PC-3 (cell line): ENCODE data around the gene PRTN3. TPM values are rescaled to one million over a fixed set of nuclear protein-coding genes. Genes with fewer than 3 reads are reported as not detected.
A peak's percentile ranks its signal among the peaks of the same experiment; 100 is the strongest.

Experiments used
- ATAC-seq: fragments of 200-7000 bp; cut with Tn5 transposase; 2 replicates; pipeline ENCODE4 v1.9.1; 2020; ENCODE audit warnings: mild to moderate bottlenecking, moderate library complexity
- BruUV-seq: library from RNA; stranded (reverse); fragments of 400-500 nt; replicated peaks from 2 replicates; lab custom pipeline; 2021; lab: Mats Ljungman, UMichigan
- CTCF ChIA-PET: fragments of 300-600 bp; sonication (Branson Sonifier 250); formaldehyde crosslinking; loops from one replicate; lab custom pipeline; 2022; ENCODE audit warnings: antibody characterized with exemption; lab: Charles Lee
- POLR2A ChIA-PET: fragments of 300-600 bp; sonication (Branson Sonifier 250); formaldehyde crosslinking; loops from one replicate; lab custom pipeline; 2022; ENCODE audit warnings: antibody characterized with exemption; ENCODE audit not compliant: unreplicated experiment; lab: Charles Lee
- DNase-seq: peaks from one replicate; pipeline ENCODE4 v3.0.0-alpha.2; 2015
- H2AFZ ChIP-seq: fragments of 300-600 bp; sonication (generic); 2 replicates; pipeline ENCODE4 v1.6.0; 2016; ENCODE audit warnings: antibody characterized with exemption, low read length
- H3F3A ChIP-seq: fragments of 300-600 bp; sonication (generic); one replicate; pipeline ENCODE4 v1.6.0; 2017; ENCODE audit warnings: antibody characterized with exemption, low read length, control low read depth, mild to moderate bottlenecking; ENCODE audit not compliant: unreplicated experiment
- H3K27ac ChIP-seq: fragments of 300-600 bp; sonication (generic); 2 replicates; pipeline ENCODE4 v1.5.1; 2016; ENCODE audit warnings: mild to moderate bottlenecking, low read length
- H3K27me3 ChIP-seq: fragments of 300-600 bp; sonication (generic); 2 replicates; pipeline ENCODE4 v1.6.1; 2016; ENCODE audit warnings: low read length, mixed read lengths
- H3K36me3 ChIP-seq: fragments of 300-600 bp; sonication (generic); 2 replicates; pipeline ENCODE4 v1.6.1; 2016; ENCODE audit warnings: low read depth, mixed run types, low read length, mixed read lengths
- H3K4me1 ChIP-seq: fragments of 300-600 bp; sonication (generic); 2 replicates; pipeline ENCODE4 v1.5.1; 2016; ENCODE audit warnings: low read length; ENCODE audit not compliant: insufficient read depth
- H3K4me2 ChIP-seq: fragments of 300-600 bp; sonication (generic); 2 replicates; pipeline ENCODE4 v1.6.0; 2016; ENCODE audit warnings: low read length
- H3K4me3 ChIP-seq: fragments of 300-600 bp; sonication (generic); 2 replicates; pipeline ENCODE4 v1.5.1; 2016; ENCODE audit warnings: mild to moderate bottlenecking, low read length, mixed read lengths
- H3K79me2 ChIP-seq: fragments of 300-600 bp; sonication (generic); 2 replicates; pipeline ENCODE4 v1.6.1; 2017; ENCODE audit warnings: low read length, mixed read lengths
- H3K9ac ChIP-seq: fragments of 300-600 bp; sonication (generic); 2 replicates; pipeline ENCODE4 v1.6.0; 2016; ENCODE audit warnings: mild to moderate bottlenecking, low read length
- H3K9me2 ChIP-seq: fragments of 300-600 bp; sonication (generic); replicated peaks from 2 replicates; pipeline ENCODE4 v1.6.1; 2016; ENCODE audit warnings: mixed run types, low read length, mixed read lengths
- H3K9me3 ChIP-seq: fragments of 300-600 bp; sonication (generic); 2 replicates; pipeline ENCODE4 v1.6.1; 2016; ENCODE audit warnings: low read length, mixed read lengths
- H4K20me1 ChIP-seq: fragments of 300-600 bp; sonication (generic); 2 replicates; pipeline ENCODE4 v1.6.1; 2016; ENCODE audit warnings: low read length, mixed read lengths
- EZH2 ChIP-seq: fragments of 300-600 bp; sonication (generic); IDR thresholded peaks from one replicate; pipeline ENCODE4 v1.6.1; 2017; ENCODE audit warnings: antibody characterized with exemption, mild to moderate bottlenecking, low read length; ENCODE audit not compliant: unreplicated experiment
- EZH2phosphoT487 ChIP-seq: fragments of 300-600 bp; sonication (generic); IDR thresholded peaks from 2 replicates; pipeline ENCODE4 v1.6.1; 2018; ENCODE audit warnings: mild to moderate bottlenecking, antibody characterized with exemption, low read length, borderline replicate concordance
- intact Hi-C: fragments of 100-400 bp; cut with micrococcal nuclease; formaldehyde crosslinking; loops from 2 replicates; pipeline ENCODE4 v1.9.0; 2023
- total RNA-seq: library from RNA; depleted of rRNA; stranded (reverse); fragments of >200 nt; gene quantifications from 2 replicates; pipeline ENCODE4 v1.2.3, GENCODE V29; 2014
- TF ChIP-seq, protein P1 (sequence below): fragments of 300-600 bp; sonication (generic); conservative IDR thresholded peaks from 2 replicates; pipeline ENCODE4 v1.5.1; 2017; ENCODE audit warnings: antibody characterized with exemption, low read depth, mild to moderate bottlenecking, low read length

Gene PRTN3
- total RNA-seq, 1 experiment from 2014 or later: 0.29 TPM

DNA sequence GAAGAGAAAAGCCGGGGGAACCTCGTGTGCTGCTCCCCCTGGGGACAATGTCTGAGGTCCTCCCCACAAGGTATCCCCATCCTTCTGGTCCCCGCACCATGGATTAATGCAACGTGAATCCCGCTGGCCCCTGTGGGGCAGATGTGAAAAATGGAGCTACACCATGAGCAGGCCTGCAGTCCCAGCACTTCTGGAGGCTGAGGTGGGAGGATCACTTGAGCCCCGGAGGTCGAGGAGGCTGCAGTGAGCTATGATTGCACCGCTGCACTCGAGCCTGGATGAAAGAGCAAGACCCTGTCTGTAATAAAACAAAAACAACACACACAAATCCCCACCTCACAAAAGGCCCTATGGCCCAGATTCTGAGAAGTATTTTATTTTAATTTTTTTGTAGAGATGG is 17.5 kb downstream of the PRTN3 start:
- H3K36me3 ChIP-seq: no peaks in the 10 kb centered on the region
- H3K4me2 ChIP-seq: no peak overlapping the region
- H3K79me2 ChIP-seq: no peaks in the 10 kb centered on the region
- ChIA-PET POLR2A (no interaction called here), CTCF (no interaction called here)
- no peak overlapping the region for H3K27ac ChIP-seq
- H3K4me3 ChIP-seq: no peak overlapping the region
- DNase-seq (no peak), ATAC-seq (no peak)
- H3K27me3 ChIP-seq: no peaks in the 10 kb centered on the region
- no peaks in the 10 kb centered on the region for H4K20me1 ChIP-seq
- no peaks in the 10 kb centered on the region for H3K9me2 ChIP-seq
- BruUV-seq: no TSS peak
- intact Hi-C loops: no loop called here
- H2AFZ ChIP-seq: no peak overlapping the region
- no peaks in the 10 kb centered on the region for H3K4me1 ChIP-seq
- H3K9ac ChIP-seq: no peak overlapping the region
- no peaks in the 10 kb centered on the region for H3F3A ChIP-seq
- TF ChIP-seq EZH2phosphoT487 (no peak), EZH2 (no peak)
- TF ChIP-seq, protein P1, sequence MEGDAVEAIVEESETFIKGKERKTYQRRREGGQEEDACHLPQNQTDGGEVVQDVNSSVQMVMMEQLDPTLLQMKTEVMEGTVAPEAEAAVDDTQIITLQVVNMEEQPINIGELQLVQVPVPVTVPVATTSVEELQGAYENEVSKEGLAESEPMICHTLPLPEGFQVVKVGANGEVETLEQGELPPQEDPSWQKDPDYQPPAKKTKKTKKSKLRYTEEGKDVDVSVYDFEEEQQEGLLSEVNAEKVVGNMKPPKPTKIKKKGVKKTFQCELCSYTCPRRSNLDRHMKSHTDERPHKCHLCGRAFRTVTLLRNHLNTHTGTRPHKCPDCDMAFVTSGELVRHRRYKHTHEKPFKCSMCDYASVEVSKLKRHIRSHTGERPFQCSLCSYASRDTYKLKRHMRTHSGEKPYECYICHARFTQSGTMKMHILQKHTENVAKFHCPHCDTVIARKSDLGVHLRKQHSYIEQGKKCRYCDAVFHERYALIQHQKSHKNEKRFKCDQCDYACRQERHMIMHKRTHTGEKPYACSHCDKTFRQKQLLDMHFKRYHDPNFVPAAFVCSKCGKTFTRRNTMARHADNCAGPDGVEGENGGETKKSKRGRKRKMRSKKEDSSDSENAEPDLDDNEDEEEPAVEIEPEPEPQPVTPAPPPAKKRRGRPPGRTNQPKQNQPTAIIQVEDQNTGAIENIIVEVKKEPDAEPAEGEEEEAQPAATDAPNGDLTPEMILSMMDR: no peak
- H3K9me3 ChIP-seq: no peaks in the 10 kb centered on the region

- Histone ChIP-seq H3F3A (no peaks in the 10 kb centered on the region), H2AFZ (peak within 1 kb of the TSS; percentile 63; the same call in 1 of the 2 replicates), H3K27ac (no peak within 1 kb of the TSS), H3K9me2 (no peaks in the 10 kb centered on the region), H3K4me2 (peak within 1 kb of the TSS; percentile 73), H3K79me2 (no peaks in the 10 kb centered on the region), H3K27me3 (no peaks in the 10 kb centered on the region), H3K9me3 (no peaks in the 10 kb centered on the region), H4K20me1 (no peaks in the 10 kb centered on the region), H3K4me1 (no peaks in the 10 kb centered on the region), H3K36me3 (no peaks in the 10 kb centered on the region), H3K4me3 (peak within 1 kb of the TSS; percentile 69), H3K9ac (peak within 1 kb of the TSS; percentile 35; the same call in 1 of the 2 replicates)
- ATAC-seq (no peak), DNase-seq (no peak)
- TF ChIP-seq, protein P1: no peak
- TF ChIP-seq EZH2phosphoT487 (no peak), EZH2 (no peak)
- intact Hi-C loops: no loop called here
- no TSS peak for BruUV-seq
- ChIA-PET POLR2A (interaction anchor here (0.5 kb wide), 1 partner anchor 144 kb away, joined by 3 read pairs; no protein-coding TSS in a partner anchor), CTCF (no interaction called here)
Measured at GRCh38 chr19:858868-859843, 18.4 kb downstream of the PRTN3 start, which contains the start of gene CFD. TSS of gene CFD (plus strand) at chr19:859664. CDS start at chr19:859690, 26 bp downstream.
